ENCODE measurements around the gene ACKR2. TPM values are rescaled to one million over a fixed set of nuclear protein-coding genes. Genes with fewer than 3 reads are reported as not detected.
"Not testable (repeated sequence)": the region's sequence is repeated elsewhere in the genome, so short reads cannot be mapped to it uniquely, and the experiment has no call there.

ACKR2 gene
- total RNA-seq, 1 donor from 2014 or later: 19.0 TPM

DNA sequence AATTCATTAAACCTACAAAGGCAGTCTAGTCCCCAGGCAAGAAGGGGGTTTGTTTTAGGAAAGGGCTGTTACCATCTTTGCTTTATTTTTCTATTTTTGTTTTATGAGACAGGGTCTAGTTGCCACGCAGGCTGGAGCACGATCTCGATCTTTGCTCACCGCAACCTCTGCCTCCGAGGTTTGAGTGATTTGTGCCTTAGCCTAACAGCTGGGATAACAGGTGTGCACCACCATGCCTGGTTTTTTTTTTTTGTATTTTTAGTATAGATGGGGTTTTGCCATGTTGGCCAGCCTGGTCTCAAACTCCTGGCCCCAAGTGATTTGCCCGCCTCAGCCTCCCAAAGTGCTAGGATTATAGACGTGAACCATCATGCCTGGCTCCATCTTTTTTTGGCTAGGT lies 9.9 kb upstream of the ACKR2 start:
- DNase-seq (ENCODE audit: low spot score): no peak
- ATAC-seq: no peak
- intact Hi-C loops (cut with DNase I): no loop called here

DNA sequence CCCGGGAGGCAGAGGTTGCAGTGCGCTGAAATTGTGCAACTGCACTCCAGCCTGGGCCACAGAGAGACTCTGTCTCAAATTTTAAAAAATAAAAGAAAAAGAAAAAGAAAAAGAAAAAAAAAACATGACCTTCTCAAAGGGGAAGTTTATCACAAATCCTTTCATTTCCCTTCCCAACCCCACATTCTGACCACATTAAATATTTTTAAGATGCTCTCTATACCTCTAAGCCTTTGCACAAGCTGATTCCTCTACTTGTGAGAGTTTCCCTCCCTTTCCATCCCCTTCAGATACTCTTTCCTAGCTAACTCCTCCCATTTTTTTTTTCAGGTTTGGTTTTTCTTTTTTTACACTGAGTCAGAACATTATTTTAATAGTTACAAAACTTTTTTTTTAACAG lies 9.0 kb upstream of the ACKR2 start:
- intact Hi-C loops (cut with DNase I): no loop called here
- no peak for ATAC-seq

DNA sequence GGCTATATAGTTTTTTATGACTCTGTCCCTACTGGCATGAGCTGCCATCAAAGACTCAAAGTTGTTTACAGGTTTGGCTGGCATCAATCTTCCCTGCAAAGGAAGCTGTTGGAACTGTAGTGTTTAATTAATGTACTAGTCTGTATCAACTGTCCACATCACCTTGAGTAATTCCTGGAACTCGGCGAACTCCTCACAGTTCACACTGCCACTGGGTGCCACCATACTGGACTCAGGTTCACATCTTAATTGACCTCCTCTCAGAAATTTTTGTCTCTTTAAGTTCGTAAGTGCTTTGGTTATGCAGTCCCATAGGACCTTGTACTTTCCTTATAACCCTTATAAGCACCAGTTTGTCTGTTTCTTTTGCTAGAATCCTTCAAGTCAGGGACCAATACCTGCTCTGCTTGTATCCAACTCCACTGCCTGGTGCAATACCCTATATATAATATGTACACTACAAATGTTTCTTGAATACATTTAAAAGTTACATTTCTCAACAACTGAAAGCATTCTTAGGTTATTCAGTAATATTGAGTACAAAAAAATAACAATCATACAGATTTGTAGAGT lies 8.1 kb upstream of the ACKR2 start:
- intact Hi-C loops (cut with DNase I): no loop called here
- ATAC-seq (no peak), DNase-seq (ENCODE audit: low spot score) (no peak)

More for the DNA sequence above, 9.0 kb upstream of the ACKR2 start:
- no peak for DNase-seq (ENCODE audit: low spot score)

DNA sequence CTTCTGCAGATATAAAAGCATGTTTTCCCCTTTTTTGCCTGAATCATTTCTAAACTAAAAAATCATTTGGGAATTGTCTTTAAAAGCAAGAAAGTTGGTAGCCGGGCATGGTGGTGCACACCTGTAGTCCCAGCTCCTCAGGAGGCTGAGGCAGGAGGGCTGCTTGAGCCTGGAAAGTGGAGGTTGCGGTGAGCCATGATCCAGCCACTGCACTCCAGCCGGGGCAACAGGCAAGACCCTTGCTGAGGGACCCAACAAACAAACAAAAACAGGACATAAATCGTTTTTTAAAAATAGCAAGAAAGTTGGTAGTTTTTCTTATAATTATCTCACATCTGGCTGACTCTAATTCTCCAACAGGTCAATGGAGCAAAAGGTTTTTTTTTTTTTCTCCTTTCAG lies 7.5 kb upstream of the ACKR2 start:
- no peak for ATAC-seq
- intact Hi-C loops (cut with DNase I): no loop called here
- no peak for DNase-seq (ENCODE audit: low spot score)

DNA sequence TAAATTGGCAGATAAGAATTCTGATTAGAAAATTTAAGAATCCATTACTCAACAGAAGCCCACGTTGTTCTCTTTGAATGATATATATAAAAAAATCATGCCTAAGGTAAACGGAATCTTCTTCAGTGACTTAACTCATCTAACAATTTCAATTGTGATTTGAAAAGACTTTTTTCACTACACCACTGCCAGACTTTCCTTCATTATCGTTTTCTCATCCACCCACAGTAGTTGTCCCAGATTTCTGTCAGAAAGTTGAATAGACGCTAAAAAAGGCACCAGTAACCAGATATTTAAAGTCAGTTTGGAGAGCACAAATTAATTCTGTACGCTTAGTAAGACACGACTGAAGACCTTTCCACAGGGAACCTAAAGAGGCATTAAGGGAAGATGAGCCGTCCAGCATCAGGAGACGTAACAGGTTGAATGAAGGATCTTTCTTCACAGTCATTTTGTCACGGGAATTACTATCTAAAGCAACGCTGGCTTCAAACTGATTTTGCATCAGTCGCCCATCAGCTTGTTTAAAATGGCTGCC lies 6.3 kb upstream of the ACKR2 start:
- ATAC-seq (no peak), DNase-seq (ENCODE audit: low spot score) (no peak)
- intact Hi-C loops (cut with DNase I): no loop called here

DNA sequence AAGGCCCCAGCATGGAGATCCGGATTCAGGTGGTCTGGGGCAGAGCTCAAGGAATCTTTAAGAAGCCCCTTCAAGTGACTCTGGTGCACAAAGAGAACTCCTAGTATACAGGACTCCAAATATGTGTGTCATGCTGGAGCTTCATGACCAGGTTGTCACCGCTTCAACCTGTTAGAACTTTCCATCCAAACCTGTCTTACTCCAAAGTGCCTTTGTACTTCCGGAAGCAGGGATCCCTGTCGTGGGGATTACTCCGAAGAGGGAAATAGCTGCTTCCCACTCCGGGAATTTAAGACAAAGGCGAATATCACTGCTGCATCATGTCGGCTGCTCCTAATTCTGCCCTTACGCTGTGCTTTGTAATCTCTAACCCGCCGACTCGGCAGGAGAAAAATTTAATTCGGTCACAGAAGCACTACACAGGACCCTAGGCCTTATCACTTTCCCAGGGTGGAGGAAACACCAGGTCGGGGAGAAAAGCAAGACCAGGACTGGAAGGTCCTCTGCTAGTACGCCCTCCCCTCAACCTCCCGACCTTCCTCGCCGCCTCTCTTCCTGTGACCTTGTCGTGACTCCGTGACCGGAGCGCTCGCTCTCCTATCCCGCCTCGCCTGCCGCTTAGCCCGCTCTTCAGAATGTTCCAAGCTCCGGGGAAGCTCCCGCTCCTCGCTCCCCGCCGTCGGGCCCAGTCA lies 5.7 kb upstream of the ACKR2 start:
- intact Hi-C loops (cut with DNase I): no loop called here
- DNase-seq (ENCODE audit: low spot score) (peak; percentile 65), ATAC-seq (peak; percentile 57)

DNA sequence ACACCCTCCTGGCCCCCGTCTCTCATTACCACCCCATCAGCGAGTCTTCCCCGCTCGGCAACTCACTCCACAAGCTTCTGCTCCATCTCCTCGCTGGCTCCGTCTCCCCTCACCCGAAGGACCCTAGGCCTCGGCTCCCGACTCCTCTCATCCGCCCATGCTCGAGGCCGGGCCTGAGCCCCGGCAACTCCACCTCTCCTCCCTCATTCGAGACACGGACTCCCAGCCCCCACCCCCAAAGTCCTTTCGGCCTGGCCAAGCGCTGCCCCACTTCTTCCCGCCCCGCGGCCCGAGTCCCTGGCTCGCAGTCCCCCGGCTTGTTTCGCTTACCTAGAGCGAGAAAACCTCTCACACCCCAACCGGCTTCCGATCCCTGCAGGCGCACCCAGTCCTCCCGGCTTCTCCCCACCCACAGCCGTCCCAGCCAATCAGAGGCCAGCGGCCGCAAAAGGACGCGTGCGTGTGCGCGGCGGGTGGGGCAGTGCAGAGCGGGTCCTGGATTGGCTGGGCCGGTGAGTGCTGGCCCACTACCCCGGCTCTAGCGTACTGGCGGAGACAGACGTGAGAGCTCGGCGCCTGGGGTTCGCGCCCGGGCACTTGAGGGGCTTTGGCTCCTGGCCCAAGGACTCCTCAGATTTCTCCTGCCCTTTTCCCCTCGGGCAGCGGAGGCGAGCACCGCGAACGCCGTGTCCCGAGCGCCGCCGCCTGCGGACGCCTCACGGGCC lies 5.0 kb upstream of the ACKR2 start, which contains the start of gene HIGD1A:
TSS of gene HIGD1A (minus strand) at position 385 of the 725 bp plus-strand sequence. CDS start 10,237 bp downstream, outside the sequence.
- ATAC-seq: peak; percentile 100
- intact Hi-C loops (cut with DNase I): no loop called here
- DNase-seq (ENCODE audit: low spot score): peak; percentile 96

DNA sequence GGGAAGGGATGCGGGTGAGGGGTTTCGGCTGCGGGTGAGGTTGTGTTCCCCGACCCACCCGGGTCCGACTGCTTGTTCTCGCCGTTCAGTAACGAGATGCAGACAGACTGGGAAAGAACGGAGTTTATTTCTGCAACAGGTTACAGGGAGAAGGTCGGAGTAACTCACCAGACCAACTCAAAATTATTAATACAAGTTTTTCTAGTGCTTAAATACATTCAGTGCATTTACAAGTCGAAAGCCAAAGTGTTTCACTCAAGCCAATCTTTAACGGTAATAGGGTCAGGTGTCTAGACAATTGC lies 4.5 kb upstream of the ACKR2 start:
- DNase-seq (ENCODE audit: low spot score) (no peak), ATAC-seq (no peak)
- intact Hi-C loops (cut with DNase I): no loop called here

DNA sequence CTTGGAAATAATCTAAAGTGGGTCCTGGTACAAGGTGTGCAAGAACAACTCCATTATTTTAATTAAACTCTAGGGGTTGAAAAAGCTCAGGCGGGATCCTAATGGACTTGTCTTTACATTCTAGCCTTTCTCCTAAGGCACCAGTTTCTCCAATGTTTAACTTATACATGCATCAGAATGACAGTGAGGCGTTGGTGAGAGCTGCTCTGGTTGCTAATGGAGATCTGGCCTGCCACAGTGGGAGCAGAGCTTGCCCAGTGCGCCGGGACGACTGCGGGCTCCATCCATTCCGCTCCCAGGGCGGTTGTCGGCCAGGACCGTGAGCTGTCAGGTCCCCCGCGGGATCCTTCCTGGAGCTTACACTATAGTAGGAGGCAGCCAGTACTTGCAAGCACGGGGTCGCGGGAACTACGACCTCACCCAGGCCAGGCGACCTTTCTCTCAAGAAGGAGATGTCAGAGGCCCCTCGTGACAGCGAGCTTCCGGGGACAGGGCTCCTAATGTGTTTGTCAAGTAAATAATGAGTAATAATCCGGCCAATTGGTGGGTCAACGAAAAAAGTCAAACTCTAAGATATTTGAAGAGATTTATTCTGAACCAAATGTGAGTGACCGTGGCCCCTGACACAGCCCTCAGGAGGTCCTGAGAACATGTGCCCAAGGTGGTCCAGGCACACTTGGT lies 4.0 kb upstream of the ACKR2 start:
- peak; percentile 61 for DNase-seq (ENCODE audit: low spot score)
- intact Hi-C loops (cut with DNase I): no loop called here
- no peak for ATAC-seq

DNA sequence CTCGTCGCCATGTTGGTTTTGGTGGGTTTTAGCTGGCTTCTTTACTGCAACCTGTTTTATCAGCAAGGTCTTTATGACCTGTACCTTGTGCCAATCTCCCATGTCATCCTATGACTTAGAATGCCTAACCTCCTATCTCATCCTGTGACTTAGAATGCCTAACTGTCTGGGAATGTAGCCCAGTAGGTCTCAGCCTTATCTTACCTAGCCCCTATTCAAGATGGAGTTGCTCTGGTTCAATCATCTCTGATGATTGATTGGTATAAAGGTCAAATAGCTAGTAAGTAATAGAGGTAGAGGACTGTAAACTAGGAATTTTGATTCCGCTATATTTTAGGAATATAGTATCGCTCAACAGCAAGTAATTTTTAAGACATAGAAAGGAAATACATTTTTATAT lies 1.3 kb upstream of the ACKR2 start:
- ATAC-seq (no peak), DNase-seq (ENCODE audit: low spot score) (no peak)
- intact Hi-C loops (cut with DNase I): no loop called here

DNA sequence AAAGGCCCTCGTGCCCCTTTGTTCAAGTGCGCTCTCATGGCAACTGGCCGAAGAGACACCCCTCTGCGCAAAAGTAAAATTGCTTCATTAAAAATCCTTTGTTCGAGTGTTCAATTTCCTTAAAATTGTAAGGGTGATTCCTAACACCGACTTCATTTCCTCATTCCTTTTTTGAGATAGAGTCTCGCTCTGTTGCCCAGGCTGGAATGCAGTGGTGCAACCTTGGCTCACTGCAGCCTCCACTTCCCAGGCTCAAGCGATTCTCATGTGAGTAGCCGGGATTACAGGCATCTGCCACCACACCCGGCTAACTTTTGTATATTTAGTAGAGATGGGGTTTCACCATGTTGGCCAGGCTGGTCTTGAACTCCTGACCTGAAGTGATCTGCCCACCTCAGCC lies 1.5 kb downstream of the ACKR2 start:
- intact Hi-C loops (cut with DNase I): not testable (repeated sequence)

DNA sequence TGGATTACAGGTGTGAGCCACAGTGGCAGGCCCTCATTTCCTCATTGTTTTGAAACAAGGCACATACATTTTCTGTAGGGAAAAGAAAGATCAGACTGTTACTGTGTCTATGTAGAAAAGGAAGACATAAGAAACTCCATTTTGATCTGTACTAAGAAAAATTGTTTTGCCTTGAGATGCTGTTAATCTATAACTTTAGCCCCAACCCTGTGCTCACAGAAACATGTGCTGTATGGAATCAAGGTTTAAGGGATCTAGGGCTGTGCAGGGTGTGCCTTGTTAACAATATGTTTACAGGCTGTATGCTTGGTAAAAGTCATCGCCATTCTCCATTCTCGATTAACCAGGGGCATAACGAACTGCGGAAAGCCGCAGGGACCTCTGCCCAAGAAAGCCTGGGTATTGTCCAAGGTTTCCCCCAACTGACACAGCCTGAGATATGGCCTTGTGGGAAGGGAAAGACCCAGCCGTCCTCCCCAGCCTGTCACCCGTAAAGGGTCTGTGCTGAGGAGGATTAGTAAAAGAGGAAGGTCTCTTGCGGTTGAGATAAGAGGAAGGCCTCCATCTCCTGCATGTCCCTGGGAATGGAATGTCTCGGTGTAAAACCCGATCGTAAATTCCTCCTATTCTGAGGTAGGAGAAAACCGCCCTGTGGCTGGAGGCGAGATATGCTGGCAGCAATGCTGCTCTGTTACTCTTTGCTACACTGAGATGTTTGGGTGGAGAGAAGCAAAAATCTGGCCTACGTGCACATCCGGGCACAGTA lies 2.1 kb downstream of the ACKR2 start:
- ATAC-seq; DNase-seq (ENCODE audit: low spot score); intact Hi-C loops (cut with DNase I): not testable (repeated sequence)

More for the DNA sequence above, 1.5 kb downstream of the ACKR2 start:
- ATAC-seq; DNase-seq (ENCODE audit: low spot score): not testable (repeated sequence)

DNA sequence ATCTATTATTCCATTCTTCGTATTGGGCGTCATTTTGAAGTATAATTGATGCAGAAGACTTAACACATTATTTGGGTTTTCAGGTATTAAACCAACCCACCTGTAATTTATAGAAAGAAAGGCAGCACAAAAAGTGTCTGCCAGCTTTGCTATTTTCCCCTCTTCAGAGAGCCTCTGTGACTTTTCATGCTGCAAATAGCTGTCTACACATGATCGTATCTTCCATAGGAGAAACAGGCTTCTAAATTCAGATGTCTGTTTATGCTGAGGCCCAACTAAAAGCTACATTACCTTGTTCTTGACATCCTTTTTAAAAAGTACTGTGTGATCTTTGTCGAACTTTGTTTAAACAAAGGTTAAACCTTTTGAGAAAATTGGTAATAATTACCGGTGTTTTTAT lies 5.0 kb downstream of the ACKR2 start:
- DNase-seq (ENCODE audit: low spot score): no peak
- ATAC-seq: no peak
- intact Hi-C loops (cut with DNase I): no loop called here

DNA sequence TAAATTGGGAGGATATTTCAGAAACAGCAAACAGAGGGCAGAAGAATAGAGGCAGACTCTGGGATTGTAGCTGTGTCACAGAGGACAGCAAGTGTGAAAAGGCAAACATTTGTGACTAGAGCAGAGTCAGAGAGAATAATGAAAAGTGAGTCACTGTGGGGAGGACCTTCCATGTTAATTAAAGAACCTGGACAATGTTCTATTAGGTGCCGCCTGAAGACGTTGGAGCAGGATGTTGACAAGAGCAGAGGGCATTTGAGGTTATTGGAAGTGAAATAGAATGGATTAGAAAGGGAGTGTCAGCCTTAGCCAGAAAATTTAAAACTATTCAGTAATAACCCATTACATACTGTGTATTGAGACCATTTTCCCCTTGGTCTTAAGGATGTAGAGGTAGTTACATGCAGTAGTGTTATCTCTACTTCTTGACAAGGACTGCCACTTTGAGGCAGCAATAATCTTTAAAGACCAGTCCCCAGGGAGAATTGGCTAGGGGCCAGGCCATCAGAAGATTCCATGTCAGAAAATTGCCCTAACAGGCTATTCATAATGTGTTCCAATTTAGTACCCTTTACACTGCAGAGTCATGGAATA lies 5.8 kb downstream of the ACKR2 start:
- no peak for DNase-seq (ENCODE audit: low spot score)
- ATAC-seq: no peak
- intact Hi-C loops (cut with DNase I): no loop called here

DNA sequence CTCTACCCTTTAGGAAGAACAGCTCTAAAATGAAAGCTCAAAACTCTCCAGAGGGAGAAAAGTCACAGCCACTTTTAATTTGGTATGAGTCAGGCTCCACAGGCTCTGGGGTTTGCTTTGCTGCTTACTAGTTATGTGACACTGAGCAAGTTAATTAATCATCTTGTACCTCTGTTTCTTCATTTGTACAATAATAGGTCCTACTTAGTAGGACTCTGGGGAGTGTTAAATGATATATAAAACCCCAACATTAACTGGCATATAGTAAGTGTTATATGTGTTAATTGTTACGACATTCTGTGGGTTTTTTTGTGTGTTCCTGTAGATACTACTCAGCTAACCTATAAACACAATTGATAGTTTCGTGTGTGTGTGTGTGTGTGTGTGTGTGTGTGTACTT lies 6.6 kb downstream of the ACKR2 start:
- no peak for ATAC-seq

DNA sequence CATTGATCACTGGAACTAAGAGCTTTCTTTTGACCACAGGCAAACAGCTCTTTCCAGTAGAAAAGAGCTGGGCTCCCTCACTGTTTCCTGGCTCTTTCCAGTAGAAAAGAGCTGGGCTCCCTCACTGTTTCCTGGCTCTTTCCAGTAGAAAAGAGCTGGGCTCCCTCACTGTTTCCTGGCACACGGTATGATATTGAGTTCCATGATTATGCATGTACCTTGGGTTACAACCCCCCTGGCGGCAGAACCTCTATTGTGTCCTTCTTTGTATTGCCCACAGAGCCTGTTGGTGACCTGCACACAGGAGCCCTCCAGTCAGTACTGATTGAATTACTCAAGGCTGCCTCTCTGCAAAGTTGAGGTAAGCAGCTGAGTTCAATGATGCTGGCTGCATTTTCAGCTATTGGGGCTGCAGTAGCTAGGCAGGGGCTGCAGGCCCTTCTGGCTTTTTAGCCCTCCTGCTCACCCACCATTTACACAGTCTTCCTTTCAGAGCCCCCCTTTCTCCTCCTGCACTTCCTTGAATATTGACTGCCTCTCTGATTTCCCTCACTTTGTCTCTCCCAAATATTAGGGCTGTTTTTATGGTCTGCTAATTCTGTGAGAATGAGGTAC lies 10.2 kb downstream of the ACKR2 start:
- intact Hi-C loops (cut with DNase I): no loop called here
- DNase-seq (ENCODE audit: low spot score) (no peak), ATAC-seq (no peak)

More for the DNA sequence above, 6.6 kb downstream of the ACKR2 start:
- intact Hi-C loops (cut with DNase I): no loop called here
- DNase-seq (ENCODE audit: low spot score): no peak

DNA sequence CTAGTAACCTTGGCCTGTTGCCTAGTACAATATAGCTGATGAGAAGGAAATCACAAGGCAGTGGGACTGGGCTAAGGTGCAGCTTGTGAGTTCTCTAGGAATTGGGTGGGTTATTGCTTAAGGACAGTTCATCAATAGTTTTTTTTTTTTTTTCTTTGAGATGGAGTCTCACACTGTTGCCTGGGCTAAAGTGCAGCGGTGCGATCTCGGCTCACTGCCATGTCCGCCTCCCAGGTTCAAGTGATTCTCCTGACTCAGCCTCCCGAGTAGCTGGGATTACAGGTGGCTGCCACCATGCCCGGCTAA lies 11.5 kb downstream of the ACKR2 start:
- intact Hi-C loops (cut with DNase I): no loop called here
- ATAC-seq: no peak
- no peak for DNase-seq (ENCODE audit: low spot score)

DNA sequence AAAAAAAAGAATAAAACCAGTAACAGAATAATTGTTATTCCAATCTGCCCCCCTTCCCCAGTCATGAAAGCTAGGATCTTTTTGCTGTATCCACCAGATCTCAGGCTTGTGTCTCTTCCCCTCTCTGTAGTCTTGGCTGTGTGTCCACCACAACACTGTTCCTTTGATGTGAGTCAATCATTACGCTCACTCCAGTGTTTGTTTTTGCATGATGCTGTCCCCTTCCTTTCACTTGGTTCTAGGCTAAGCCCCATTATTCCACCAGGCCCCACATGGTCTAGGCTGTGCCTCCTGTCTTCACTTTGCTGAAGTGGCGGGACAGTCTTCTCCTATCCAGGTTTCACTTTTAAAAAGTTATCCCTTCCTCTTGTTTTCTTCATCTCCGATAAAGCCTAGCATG lies 13.6 kb downstream of the ACKR2 start:
- DNase-seq (ENCODE audit: low spot score) (no peak), ATAC-seq (no peak)
- intact Hi-C loops (cut with DNase I): no loop called here

Data from sciatic nerve (tissue), 2 donors.